Prostate gland (tissue), 2 donors: ENCODE results near the gene INPP5A. TPM values are rescaled to one million over a fixed set of nuclear protein-coding genes. Genes with fewer than 3 reads are reported as not detected.

Experiments
- DNase-seq: peaks from one replicate; pipeline ENCODE4 v3.0.0-alpha.2; 2019; ENCODE audit warnings: low spot score
- H3K27ac ChIP-seq, 2 donors: fragments of 200-600 bp; sonication (generic); 2 replicates each; pipeline ENCODE4 v1.5.1; 2017 to 2019
- H3K27me3 ChIP-seq: fragments of 200-600 bp; sonication (generic); replicated peaks from 2 replicates; pipeline ENCODE4 v1.5.1; 2019; ENCODE audit not compliant: insufficient read depth
- H3K36me3 ChIP-seq, 2 donors: fragments of 200-600 bp; sonication (generic); 1 replicate in 1 of 2; 2 replicates in 1 of 2; pipeline versions ENCODE4 v1.5.1 to v1.8.1; 2017 to 2019
- H3K4me1 ChIP-seq: fragments of 200-600 bp; sonication (generic); replicated peaks from 2 replicates; pipeline ENCODE4 v1.5.1; 2019
- H3K4me3 ChIP-seq, 2 donors: fragments of 200-600 bp; sonication (generic); 2 replicates each; pipeline ENCODE4 v1.5.1; 2017 to 2019
- H3K9me3 ChIP-seq: fragments of 200-600 bp; sonication (generic); 2 replicates; pipeline ENCODE4 v1.5.1; 2017
- CTCF ChIP-seq, 4 experiments: fragments of 200-600 bp in 2 of 4; fragments of 450-650 bp in 2 of 4; sonication (generic) in 2 of 4; IDR thresholded peaks; 1 replicate in 3 of 4; 2 replicates in 1 of 4; pipeline ENCODE4 v1.5.1; 2016 to 2019; ENCODE audit warnings: antibody characterized with exemption in 4 of 4, mild to moderate bottlenecking in 2 of 4, moderate library complexity in 2 of 4
- POLR2A ChIP-seq: fragments of 450-650 bp; IDR thresholded peaks from one replicate; pipeline ENCODE4 v1.6.1; 2016; ENCODE audit warnings: antibody characterized with exemption, mild to moderate bottlenecking
- POLR2AphosphoS5 ChIP-seq: sonication (generic); formaldehyde crosslinking; IDR thresholded peaks from one replicate; pipeline ENCODE4 v1.6.1; 2017; ENCODE audit warnings: antibody characterized with exemption
- WGBS: methylation state at CpG from one replicate; pipeline ENCODE4 v1.1.5; 2018; 5-methylcytosine and 5-hydroxymethylcytosine counted together
- intact Hi-C: fragments of 100-400 bp; cut with DNase I; formaldehyde crosslinking; loops from one replicate; pipeline ENCODE4 v1.14.2; 2022
- total RNA-seq, 2 donors: library from RNA; depleted of rRNA; stranded (reverse); fragments of >200 nt; gene quantifications; one replicate each; pipeline ENCODE4 v1.1.0, GENCODE V29; 2016

Gene INPP5A
- total RNA-seq, 2 donors from 2014 or later = 49.5 to 83.3 TPM

GRCh38 chr10:132657748-132658147, 120.2 kb downstream of the INPP5A start:
- 74% methylated on average over 16 of the region's 16 CpGs for WGBS
- H3K27me3 ChIP-seq = no peaks in the 10 kb centered on the region
- no peak for DNase-seq
- no peaks in the 10 kb centered on the region for H3K9me3 ChIP-seq
- intact Hi-C loops = loop anchor here (10.0 kb wide), 1 partner anchor 127 kb away; the partner anchor contains the start of gene NKX6-2
- H3K4me1 ChIP-seq = no peaks in the 10 kb centered on the region
- no peaks in the 10 kb centered on the region for H3K36me3 ChIP-seq
- H3K27ac ChIP-seq = no peak overlapping the region
- H3K4me3 ChIP-seq = no peak overlapping the region
- no peak for TF ChIP-seq POLR2A
- TF ChIP-seq POLR2AphosphoS5 = no peak
- no peak for TF ChIP-seq CTCF (IDR thresholded peaks at IDR 0.05)

GRCh38 chr10:132658546-132659205, 121.1 kb downstream of the INPP5A start:
- Histone ChIP-seq H3K9me3 (no peaks in the 10 kb centered on the region), H3K4me1 (no peaks in the 10 kb centered on the region), H3K27me3 (no peaks in the 10 kb centered on the region), H3K36me3 (no peaks in the 10 kb centered on the region), H3K27ac (no peak overlapping the region), H3K4me3 (no peak overlapping the region)
- intact Hi-C loops = loop anchor here (10.0 kb wide), 1 partner anchor 126 kb away; the partner anchor contains the start of gene NKX6-2
- DNase-seq = no peak
- WGBS = 91% methylated on average over 27 of the region's 30 CpGs
- TF ChIP-seq POLR2A = no peak
- no peak for TF ChIP-seq POLR2AphosphoS5
- no peak for TF ChIP-seq CTCF (IDR thresholded peaks at IDR 0.05)

GRCh38 chr10:132659206-132660091, 121.9 kb downstream of the INPP5A start:
- Histone ChIP-seq H3K4me1 (no peaks in the 10 kb centered on the region), H3K36me3 (no peaks in the 10 kb centered on the region), H3K27me3 (no peaks in the 10 kb centered on the region), H3K9me3 (no peaks in the 10 kb centered on the region), H3K27ac (peak overlapping the region in 1 of 2 donors; percentile 14), H3K4me3 (no peak overlapping the region)
- intact Hi-C loops = loop anchor here (10.0 kb wide), 1 partner anchor 125 kb away; the partner anchor contains the start of gene NKX6-2
- TF ChIP-seq POLR2AphosphoS5 = peak; percentile 38
- TF ChIP-seq POLR2A = no peak
- TF ChIP-seq CTCF (IDR thresholded peaks at IDR 0.05) = no peak
- 92% methylated on average over 35 of the region's 35 CpGs for WGBS
- peak; percentile 42 for DNase-seq

- no peak for TF ChIP-seq POLR2A
- TF ChIP-seq POLR2AphosphoS5 = no peak
- no peak for TF ChIP-seq CTCF (IDR thresholded peaks at IDR 0.05)
These were observed 122.8 kb downstream of the INPP5A start for GRCh38 chr10:132660385-132660784.

More at GRCh38 chr10:132660385-132660784, 122.8 kb downstream of the INPP5A start:
- 75% methylated on average over 3 of the region's 3 CpGs for WGBS
- H3K9me3 ChIP-seq = no peaks in the 10 kb centered on the region
- no peak for DNase-seq
- no peak overlapping the region for H3K4me3 ChIP-seq
- H3K4me1 ChIP-seq = no peaks in the 10 kb centered on the region
- intact Hi-C loops = no loop called here
- H3K27me3 ChIP-seq = no peaks in the 10 kb centered on the region
- H3K27ac ChIP-seq = peak overlapping the region in 1 of 2 donors; percentile 14
- no peaks in the 10 kb centered on the region for H3K36me3 ChIP-seq
